ENCODE data around the gene WTIP.
"Not testable (repeated sequence)": the region's sequence is repeated elsewhere in the genome, so short reads cannot be mapped to it uniquely, and the experiment has no call there.

The WTIP gene

GRCh38 chr19:34504273-34504808 lies 22.8 kb downstream of the WTIP start:
- DNase-seq, result no peak

DNA sequence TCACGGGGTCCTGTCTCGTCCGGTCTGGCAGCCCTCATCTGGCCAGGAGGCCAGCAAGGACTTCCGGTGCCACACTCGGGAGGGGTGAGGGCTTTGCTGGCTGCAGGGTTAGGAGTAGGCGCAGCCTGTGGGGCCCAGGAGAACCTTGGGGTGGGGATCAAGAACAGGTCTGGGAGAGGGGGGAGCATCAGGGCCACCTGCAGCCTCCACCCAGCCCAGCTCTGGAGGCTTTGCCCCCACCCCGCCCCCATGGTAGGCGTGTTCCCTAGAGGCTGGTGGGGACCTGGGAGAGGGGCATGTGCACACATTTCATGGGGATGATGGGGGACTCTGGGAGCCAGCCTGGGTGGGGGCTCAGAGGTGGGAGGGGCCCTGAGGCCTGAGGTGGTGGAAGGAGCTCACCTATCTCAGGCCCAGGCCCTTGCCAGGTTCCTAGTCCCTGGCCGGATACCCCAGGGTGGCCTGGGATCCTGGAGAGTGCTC lies 23.3 kb downstream of the WTIP start:
- no peak for DNase-seq

DNA sequence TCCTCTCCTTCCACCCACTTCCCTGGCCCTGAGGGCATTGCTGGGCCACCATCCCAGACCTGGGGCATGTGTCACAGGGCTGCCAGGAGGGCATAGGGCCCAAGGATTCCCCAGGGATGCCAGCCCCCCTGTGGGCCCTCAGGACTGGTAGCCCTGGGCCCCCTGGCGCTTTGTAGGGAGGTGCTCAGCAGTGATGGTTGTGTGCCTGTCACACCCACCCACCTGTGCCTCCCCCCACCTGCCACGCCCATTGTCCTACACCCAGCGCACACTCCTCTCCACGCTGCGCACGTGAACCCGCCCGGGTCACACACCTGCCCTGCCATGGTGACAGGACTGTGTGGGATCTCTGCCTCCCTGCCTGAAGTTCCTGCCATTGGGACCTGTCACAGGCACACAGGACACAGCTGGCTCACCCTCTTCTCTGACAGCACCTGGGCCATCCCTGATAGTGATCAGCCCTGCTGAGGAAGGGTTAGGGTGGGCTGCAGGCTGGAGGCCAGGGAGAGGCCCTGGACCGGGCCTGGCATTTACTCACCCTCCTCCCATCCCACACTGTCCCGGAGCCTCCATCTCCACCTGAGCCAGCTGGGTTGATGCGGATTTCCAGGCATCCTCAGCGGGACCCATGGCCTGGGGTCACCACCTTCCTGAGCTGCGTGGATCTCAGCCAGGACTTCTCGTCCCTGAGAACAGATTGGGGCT lies 23.9 kb downstream of the WTIP start:
- DNase-seq, result no peak

DNA sequence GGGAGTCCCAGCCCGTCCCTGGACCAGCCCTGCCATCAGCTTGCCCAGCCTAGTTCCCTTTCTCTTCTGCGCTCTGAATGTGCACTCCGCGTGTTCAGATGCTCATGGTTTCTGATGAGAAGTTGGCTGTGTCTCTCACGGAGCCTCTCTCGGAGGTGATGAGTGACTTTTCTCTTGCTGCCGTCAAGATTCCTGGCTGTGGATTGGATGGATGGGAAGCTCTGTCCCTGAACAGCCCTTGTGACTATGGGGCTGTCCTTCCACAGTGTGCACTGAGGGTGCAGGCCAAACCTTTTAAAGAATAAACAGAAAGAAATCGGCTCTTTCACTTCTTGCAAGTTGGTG lies 24.4 kb downstream of the WTIP start:
- DNase-seq, result no peak

DNA sequence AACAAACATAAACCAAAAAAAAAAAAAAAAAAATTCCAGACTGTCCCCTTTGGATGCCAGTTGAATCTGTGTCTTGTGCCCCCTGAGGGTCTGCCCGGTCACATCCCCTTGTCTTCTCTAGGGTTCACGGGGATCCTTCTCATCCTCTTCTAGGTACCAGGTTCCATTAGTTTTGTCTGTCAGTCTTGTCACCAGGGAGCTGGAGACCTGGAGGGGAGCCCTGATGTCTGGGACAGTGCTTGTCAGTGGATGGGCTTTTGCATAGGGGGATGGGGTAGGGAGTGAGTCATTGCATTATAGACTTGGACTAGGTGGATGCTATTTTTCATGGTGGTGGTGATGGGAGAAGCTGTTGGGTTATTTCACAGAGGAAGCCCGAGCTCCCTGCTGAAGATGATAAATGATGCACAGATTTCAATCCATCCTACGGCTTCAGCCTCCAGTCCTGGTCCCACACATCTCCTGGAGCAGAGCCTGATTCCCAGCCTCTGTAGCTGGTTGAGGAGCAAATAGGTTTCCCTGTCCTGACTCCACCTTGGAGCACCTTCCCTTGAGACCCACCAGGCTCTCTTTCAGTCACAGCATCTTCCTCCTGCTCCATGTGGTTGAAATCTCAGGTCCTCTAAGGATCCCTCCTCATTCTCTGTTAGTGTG lies 26.0 kb downstream of the WTIP start:
- DNase-seq, result no peak

DNA sequence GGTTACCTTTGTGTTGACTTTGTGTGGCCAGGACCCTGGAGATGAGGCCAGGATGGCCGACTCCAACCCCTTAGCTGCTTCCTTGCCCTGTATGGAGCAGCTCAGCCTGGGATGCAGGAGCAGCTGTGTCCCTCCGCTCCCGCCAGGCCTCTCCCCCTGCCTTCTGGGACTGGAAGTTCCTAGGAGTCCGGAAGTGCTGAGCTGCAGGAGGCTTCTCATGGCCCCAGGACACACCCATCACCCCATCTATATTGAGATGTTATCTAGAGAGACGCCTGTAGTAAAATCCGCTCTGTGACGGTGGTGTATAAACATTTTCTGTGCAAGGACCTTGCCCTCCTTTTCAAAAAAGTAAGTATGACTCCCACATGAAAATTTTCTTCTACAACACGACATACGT lies 27.0 kb downstream of the WTIP start:
- DNase-seq, result no peak

GRCh38 chr19:34510904-34511303 lies 29.3 kb downstream of the WTIP start:
- not testable (repeated sequence) for DNase-seq

GRCh38 chr19:34512254-34512822 lies 30.8 kb downstream of the WTIP start:
- no peak for DNase-seq

- DNase-seq, result no peak
Measured at GRCh38 chr19:34513767-34514166, 32.2 kb downstream of the WTIP start.

- DNase-seq, result no peak
Measured at GRCh38 chr19:34519602-34520001, 38.0 kb downstream of the WTIP start.

DNA sequence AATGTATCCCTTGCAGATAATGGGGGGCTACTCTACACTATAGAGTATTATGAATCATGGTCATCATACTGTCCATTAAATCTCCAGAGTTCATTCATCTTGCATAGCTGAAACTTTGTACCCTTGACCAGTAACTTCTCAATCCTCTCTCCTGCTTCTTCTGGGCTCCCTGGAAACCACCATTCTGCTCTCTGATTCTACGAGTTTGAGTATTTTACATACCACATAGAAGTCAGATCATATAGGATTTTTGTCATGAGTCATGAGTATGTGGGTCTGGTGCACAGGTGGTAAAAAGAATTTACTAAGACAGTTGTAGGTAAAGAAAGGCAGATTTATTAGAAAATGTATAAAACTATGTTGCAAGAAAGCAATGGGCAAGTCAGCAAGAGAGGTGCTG lies 41.9 kb downstream of the WTIP start:
- no peak for DNase-seq

DNA sequence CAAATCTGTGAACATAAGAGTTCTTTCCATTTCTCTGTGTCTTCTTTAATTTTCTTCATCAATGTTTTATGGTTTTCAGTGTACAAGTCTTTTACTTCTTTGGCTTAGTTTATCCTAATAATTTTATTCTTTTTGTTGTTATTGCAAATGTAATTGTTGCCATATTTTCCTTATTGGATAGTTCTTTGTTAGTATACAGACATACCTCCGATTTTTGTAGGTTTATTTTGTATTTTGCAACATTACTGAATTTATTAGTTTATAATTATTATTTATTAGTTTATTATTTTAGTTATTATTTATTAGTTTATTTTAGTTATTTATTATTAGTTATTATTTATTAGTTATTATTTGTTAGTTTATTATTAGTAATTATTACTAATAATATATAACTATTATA lies 43.4 kb downstream of the WTIP start:
- no peak for DNase-seq

DNA sequence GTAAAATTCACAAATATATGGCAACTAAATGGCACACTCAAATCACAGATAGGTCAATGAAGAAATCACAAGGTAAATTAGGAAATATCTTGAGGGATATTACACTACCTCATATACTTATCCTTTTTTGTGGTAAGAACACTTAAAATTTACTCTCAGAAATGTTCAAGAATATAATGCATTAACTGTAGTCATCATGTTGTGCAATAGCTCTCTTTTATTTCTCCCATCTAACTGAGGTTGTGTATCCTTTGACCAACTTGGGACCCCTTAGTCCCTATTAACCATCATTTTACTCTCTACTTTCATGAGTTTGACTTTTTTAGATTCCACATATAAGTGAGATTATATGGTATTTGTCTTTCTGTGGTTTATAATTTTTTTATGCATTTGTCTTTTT lies 52.6 kb downstream of the WTIP start:
- no peak for DNase-seq

GRCh38 chr19:34539396-34539795 lies 57.8 kb downstream of the WTIP start:
- DNase-seq, result no peak

DNA sequence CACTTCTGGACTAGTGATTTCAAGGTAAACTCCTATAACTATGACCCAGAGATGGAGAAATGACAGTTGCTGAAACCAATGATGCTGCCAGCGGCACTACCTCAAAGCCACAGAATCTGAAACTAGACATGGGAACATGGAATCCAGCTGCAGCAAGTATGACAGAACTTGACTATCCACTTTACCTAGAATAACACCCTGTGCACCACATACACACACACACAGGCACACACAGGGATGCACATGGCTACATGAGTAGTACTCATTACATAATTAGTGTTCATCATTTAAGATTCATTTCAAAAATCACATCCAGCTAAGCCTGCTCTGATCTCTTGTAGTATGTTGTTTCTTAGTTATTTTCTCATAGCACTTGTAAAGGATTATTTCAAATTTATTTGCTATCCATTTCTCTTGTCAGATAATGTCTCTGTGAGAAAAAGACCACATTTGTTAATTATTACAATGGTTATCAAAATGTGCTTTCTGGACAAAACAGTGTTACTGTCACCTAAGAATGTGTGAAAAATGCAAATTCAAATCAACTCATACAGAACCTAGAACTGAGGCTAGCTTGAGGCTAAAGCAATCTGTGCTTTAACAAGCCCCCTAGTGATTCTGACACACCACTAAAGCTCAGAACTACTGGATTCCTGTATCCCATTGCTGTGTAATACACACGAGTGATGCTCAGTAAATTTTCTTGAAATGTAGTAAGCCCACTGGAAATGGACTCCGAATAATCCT lies 59.4 kb downstream of the WTIP start:
- DNase-seq, result no peak

GRCh38 chr19:34549833-34550232 lies 68.3 kb downstream of the WTIP start:
- no peak for DNase-seq

DNA sequence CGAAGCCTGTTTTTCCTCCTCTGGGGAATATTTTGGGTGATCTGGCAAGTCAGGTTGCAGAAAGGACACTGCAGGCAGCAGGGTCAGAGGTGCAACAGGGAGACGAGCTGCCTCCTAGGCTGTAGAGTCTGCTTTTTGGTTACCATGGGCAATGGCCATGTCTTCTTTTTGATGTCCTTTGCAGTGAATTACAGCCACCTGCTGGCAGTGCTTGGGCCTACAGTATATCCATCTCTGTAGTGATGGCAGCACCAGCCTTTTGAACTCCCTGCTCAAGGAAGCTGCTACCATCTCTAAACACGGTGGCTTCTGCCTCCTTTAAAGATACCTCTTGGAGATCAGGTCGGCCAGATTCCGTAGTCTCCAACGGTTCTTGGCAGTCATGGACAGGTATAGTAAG lies 73.9 kb downstream of the WTIP start:
- no peak for DNase-seq

DNA sequence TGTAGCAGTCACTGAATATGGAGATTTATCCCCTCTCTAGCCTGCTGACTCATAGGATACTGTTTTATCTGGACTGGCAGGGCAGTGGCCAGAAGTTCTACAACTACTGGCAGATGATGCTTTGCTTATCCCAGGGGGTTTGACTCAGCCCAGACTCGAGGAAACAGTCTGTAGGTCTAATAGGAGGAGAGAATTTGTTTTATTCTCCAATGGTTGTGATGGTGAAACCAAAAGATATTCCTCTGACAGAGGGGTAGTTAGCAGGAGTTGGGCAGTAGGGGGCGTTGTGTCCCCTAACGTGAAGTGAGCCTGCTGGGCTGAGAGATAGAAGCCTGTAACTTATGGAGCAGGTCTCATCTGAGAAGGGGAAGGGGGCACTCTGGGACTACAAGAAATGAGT lies 74.9 kb downstream of the WTIP start:
- no peak for DNase-seq

DNA sequence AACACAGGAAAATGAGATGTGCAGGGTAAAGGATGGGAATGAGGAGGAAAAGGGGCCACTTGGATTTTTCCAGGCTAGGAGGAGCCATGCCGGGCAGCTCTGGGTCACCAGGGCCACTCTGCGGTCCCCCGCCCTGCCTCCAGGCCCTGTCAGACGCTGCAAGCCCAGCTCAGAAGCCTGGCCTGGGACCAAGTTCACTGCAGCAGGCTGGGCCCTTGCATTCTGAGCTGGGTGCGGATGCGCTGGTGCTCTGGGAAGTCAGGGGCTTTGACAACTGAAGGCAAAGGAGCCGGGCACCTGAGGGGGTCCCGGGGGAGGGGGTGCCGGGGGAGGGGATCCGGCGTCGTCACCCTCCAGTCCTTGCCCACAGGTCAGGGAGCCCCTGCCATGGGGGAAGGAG lies 77.5 kb downstream of the WTIP start:
- no peak for DNase-seq

DNA sequence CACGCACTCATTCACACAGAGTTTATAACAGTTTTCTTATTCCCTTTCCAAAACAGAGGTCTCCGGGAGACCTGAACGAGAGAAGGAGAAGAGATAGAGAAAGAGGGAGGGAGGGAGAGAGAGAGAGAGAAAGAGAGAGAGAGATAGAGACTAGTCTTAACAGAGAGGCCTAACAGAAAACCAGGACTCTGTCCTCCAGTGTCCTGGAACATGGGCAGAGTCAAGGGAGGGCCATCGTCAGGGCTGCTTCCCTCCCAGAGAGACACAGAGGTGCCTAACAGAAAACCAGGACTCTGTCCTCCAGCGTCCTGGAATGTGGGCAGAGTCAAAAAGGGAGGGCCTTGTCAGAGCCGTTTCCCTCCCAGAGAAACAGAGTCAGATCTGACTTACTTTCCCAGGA lies 78.7 kb downstream of the WTIP start:
- no peak for DNase-seq

All from T1000 (cell line).